Measurements from ENCODE around the gene GAD1. TPM values are rescaled to one million over a fixed set of nuclear protein-coding genes. Genes with fewer than 3 reads are reported as not detected.

Gene GAD1
- total RNA-seq, 4 donors from 2014 or later, result 0.19 to 4.2 (median 0.26) TPM; not detected in 1

DNA sequence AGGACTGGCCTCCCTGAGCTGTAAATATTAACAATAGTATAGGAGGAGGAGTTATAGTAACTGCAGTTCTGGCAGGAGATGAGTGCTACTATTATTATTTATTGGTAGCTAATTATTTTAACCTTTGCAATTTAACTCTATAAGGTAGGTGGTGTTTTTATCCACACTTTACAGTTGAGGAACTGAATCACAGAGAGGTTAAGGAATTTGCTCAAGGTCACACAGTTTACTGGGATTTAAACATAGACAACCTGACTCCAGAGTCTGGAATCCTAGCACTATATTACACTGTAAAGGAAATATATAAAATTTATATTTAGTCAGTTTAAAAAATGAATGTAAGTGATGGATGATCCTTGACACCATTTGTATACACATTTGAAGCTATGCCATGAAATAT lies 44.4 kb upstream of the GAD1 start:
- Histone ChIP-seq H3K9me3 (no peaks in the 10 kb centered on the region), H3K4me1 (peaks cover 3 to 22% (median 7%) of the 10 kb centered on the region in 3 donors), H3K36me3 (no peaks in the 10 kb centered on the region), H3K27me3 (peaks cover 0 to 59% (median 0%) of the 10 kb centered on the region in 4 donors), H3K27ac (no peak overlapping the region), H3K4me3 (no peak overlapping the region)
- no peak for DNase-seq
- intact Hi-C loops (cut with DNase I), result no loop called here
- TF ChIP-seq POLR2A (IDR thresholded peaks at IDR 0.05), result no peak
- TF ChIP-seq, protein P1, sequence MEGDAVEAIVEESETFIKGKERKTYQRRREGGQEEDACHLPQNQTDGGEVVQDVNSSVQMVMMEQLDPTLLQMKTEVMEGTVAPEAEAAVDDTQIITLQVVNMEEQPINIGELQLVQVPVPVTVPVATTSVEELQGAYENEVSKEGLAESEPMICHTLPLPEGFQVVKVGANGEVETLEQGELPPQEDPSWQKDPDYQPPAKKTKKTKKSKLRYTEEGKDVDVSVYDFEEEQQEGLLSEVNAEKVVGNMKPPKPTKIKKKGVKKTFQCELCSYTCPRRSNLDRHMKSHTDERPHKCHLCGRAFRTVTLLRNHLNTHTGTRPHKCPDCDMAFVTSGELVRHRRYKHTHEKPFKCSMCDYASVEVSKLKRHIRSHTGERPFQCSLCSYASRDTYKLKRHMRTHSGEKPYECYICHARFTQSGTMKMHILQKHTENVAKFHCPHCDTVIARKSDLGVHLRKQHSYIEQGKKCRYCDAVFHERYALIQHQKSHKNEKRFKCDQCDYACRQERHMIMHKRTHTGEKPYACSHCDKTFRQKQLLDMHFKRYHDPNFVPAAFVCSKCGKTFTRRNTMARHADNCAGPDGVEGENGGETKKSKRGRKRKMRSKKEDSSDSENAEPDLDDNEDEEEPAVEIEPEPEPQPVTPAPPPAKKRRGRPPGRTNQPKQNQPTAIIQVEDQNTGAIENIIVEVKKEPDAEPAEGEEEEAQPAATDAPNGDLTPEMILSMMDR (IDR thresholded peaks at IDR 0.05), result no peak

DNA sequence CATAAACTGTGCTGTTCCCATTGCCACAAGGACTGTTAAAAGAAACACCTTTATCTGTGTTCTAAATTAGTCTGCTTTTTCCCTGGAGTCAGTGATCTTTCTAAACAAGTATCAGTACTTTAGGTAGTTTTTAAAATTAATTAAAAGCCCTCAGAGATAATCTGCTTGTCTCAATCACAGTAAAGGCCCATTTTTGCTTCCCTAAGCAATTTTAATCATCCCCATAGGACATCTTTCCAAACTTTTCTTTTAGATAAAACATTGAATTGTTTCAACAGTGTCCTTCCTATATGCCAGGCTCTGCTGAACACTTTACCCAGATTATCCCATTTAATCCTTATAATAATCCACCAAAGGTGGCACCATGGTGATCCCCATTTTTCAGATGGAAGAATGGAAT lies 42.6 kb upstream of the GAD1 start:
- DNase-seq, result no peak
- H3K27ac ChIP-seq, result no peak overlapping the region
- TF ChIP-seq POLR2A (IDR thresholded peaks at IDR 0.05), result no peak
- TF ChIP-seq, protein P1 (IDR thresholded peaks at IDR 0.05), result no peak

DNA sequence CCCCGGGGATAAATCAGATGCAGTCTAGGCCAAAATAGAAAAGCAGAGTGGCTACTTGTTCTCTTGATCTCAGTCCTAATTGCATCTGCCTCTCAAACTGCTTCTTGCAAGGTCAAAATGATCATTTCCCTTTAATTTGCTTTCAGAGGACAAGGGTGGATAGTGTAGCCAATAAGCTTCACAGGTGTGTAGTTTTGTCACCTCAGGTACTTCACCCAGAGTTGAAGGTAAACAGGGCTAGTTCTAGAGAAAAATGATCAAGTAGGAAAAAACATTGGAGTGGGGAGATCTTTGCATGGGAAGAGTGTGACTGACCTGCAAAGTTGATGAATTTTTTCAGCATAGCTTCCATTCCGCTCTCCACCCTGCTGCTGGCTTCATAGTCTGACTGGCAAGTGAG lies 37.8 kb upstream of the GAD1 start:
- TF ChIP-seq, protein P1 (IDR thresholded peaks at IDR 0.05), result no peak
- TF ChIP-seq POLR2A (IDR thresholded peaks at IDR 0.05), result no peak
- intact Hi-C loops (cut with DNase I), result no loop called here
- H3K27ac ChIP-seq, result no peak overlapping the region
- no peaks in the 10 kb centered on the region for H3K9me3 ChIP-seq
- no peak overlapping the region for H3K4me3 ChIP-seq
- H3K4me1 ChIP-seq, result no peaks in the 10 kb centered on the region
- no peak for DNase-seq
- 42 to 54% methylated on average over 2 of the region's 2 CpGs for WGBS, 2 donors
- peaks cover 0 to 6% (median 0%) of the 10 kb centered on the region in 4 donors for H3K27me3 ChIP-seq
- no peaks in the 10 kb centered on the region for H3K36me3 ChIP-seq

More for the DNA sequence above, 42.6 kb upstream of the GAD1 start:
- Histone ChIP-seq H3K4me3 (no peak overlapping the region), H3K36me3 (no peaks in the 10 kb centered on the region), H3K9me3 (no peaks in the 10 kb centered on the region), H3K4me1 (peaks cover 3 to 22% (median 7%) of the 10 kb centered on the region in 3 donors), H3K27me3 (peaks cover 0 to 52% (median 0%) of the 10 kb centered on the region in 4 donors)
- intact Hi-C loops (cut with DNase I), result no loop called here

DNA sequence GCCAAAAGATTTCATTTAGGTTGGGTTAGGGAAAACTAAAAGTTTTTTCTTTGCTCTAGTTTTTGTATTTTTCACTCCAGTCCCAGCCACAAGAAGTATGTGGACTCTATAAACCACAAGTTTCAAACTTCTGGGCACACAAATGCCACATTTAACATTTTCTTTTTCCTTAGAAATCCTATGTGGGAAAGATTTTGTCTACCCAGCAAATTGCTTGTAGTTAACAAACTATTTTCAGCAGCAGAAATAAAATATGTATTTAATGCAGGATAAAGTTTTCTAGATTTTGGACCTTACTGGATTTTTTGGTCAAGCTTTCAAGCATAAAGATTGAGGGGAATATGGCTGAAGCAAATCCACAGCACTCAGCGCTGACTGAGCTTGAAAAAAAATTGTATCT lies 37.4 kb upstream of the GAD1 start:
- Histone ChIP-seq H3K36me3 (no peaks in the 10 kb centered on the region), H3K4me3 (no peak overlapping the region), H3K27me3 (peaks cover 0 to 6% (median 0%) of the 10 kb centered on the region in 4 donors), H3K4me1 (no peaks in the 10 kb centered on the region), H3K27ac (no peak overlapping the region), H3K9me3 (no peaks in the 10 kb centered on the region)
- 86 to 100% methylated on average over 1 of the region's 1 CpG for WGBS, 2 donors
- intact Hi-C loops (cut with DNase I), result no loop called here
- DNase-seq, result no peak
- TF ChIP-seq, protein P1 (IDR thresholded peaks at IDR 0.05), result no peak
- no peak for TF ChIP-seq POLR2A (IDR thresholded peaks at IDR 0.05)

DNA sequence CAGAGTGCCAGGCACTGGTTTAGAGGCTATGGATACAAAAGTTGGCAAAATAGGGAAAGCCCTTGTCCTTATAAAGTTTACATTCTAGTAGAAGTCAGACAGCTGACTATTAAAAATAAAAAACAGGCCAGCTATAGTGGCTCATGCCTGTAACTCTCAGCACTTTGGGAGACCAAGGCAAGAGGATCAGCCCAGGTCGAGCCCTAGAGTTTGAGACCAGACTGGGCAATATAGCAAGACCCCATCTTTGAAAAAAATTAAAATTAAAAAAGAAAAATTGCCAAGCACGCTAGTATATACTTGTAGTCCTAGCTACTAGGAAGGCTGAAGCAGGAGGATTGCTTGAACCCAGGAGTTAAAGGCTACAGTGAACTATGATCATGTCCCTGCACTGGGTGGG lies 34.0 kb upstream of the GAD1 start:
- WGBS, 2 donors, result 64 to 75% methylated on average over 2 of the region's 2 CpGs
- intact Hi-C loops (cut with DNase I), result no loop called here
- Histone ChIP-seq H3K27ac (no peak overlapping the region), H3K4me1 (no peaks in the 10 kb centered on the region), H3K36me3 (no peaks in the 10 kb centered on the region), H3K27me3 (no peaks in the 10 kb centered on the region), H3K4me3 (no peak overlapping the region), H3K9me3 (no peaks in the 10 kb centered on the region)
- no peak for DNase-seq
- TF ChIP-seq POLR2A (IDR thresholded peaks at IDR 0.05), result no peak
- TF ChIP-seq, protein P1 (IDR thresholded peaks at IDR 0.05), result no peak
